ELR (cell line): Measurements from ENCODE around the gene ARID1B.

Source experiments
- DNase-seq: peaks from one replicate; pipeline ENCODE4 v3.0.0-alpha.2; 2015; ENCODE audit warnings: low read depth

The ARID1B gene

DNA sequence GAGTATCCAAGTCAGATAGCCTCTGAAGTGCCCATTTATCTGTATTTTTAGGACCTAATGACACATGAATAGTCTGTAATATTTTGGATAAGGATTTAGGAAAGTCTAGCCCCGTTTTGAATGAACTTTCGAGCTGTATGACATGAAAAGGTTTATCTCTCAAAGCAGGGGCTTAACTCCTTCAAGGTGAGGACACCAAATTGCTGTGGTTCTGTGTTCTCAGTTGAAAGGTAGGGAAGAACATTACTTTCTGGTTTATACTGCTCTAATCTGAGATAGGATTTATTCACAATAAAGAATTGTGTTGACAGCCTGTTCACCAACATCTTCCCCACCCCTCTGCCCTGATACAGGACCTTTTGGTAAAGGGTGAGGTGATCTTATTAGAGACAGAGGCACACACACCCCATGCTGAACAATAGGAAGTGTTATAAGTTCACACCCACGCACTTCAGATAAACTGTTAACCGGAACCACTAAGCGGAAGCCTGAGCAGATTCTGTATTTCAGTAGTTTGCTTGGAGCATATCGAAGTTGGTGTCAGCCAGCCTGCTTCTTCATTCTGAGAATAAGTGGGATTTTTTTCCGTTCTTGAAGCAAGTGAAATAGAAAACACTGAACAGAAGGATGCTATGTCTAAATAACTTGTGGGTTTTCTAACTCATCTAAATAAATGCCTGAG, 322.9 kb downstream of the ARID1B start:
- DNase-seq = no peak

DNA sequence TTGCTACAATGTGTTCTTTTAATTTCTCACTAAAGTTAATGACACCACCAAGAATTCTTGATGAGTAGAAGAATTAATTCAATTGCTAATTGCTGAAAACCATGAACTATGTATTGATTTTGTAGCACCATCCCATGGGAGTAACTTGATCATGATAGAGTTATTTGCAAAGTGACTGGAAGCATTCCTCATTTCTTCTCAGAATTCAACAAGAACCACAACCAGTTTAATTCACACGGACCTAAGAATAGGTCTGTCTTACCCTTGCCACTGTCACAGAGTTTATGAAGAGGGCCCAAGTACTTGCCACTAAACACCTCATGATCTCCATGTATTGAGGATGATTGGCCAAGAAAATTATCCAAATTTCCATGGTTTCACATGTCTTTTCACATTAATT, 324.0 kb downstream of the ARID1B start:
- DNase-seq = no peak

DNA sequence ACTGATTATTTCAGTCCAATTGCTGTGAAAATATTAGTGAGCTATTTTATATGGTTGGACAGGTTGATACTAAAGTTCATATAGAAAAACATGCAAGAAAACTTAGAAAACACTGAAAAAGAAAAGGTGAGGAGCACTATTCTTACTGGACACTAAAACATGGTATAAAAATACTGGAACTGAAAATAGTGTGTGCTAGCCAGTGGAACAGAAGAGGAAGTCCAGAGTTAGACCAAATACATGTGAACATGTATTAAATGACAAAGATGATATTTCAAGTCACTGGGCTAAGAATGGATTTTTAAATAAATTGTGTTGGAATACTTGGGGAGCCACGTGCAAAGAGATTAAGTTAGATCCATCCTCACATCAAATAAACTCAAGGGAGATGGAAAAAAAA, 327.6 kb downstream of the ARID1B start:
- DNase-seq = no peak

GRCh38 chr6:157106487-157106886, 329.3 kb downstream of the ARID1B start:
- peak; percentile 87 for DNase-seq

DNA sequence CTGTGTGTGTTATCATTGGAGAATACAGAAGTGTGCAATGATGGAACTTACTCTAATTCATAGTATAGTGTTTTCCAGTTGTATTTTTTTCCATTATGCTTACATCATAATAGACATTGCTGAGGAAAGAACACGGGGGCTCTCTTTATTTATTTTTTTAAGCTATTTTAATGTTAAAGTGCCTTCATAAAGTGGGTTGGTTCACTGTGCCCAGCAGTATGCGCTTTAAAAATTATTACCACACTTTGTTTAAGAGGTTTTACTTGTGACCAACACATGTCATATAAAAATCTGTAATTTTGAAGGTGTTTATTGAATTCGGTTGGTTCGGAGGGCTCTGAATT, 330.4 kb downstream of the ARID1B start:
- no peak for DNase-seq

GRCh38 chr6:157107915-157108651, 330.9 kb downstream of the ARID1B start:
- peak; percentile 96 for DNase-seq

DNA sequence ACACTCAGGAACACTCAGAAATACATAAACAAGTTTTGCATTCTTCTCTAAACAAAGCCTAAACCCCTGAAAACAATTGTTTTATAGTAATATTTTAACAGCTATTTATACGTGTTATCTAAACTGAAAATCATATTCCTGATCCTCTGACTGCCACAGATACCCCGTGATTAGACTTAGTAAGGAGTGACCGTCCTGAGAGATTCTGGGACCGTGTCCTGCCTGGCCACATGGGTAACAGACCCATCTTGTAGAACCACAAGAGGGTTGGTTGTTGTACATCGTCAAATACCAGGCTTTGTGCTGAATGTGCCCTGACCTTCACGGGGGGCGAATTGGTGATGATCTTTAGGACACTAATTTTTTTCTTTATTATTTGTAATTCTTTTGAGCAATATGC, 331.7 kb downstream of the ARID1B start:
- DNase-seq = no peak

- peak; percentile 45 for DNase-seq
Measured at GRCh38 chr6:157110607-157111006, 333.4 kb downstream of the ARID1B start.

- no peak for DNase-seq
Measured at GRCh38 chr6:157113389-157113788, 336.2 kb downstream of the ARID1B start.

GRCh38 chr6:157116426-157116825, 339.2 kb downstream of the ARID1B start:
- no peak for DNase-seq

DNA sequence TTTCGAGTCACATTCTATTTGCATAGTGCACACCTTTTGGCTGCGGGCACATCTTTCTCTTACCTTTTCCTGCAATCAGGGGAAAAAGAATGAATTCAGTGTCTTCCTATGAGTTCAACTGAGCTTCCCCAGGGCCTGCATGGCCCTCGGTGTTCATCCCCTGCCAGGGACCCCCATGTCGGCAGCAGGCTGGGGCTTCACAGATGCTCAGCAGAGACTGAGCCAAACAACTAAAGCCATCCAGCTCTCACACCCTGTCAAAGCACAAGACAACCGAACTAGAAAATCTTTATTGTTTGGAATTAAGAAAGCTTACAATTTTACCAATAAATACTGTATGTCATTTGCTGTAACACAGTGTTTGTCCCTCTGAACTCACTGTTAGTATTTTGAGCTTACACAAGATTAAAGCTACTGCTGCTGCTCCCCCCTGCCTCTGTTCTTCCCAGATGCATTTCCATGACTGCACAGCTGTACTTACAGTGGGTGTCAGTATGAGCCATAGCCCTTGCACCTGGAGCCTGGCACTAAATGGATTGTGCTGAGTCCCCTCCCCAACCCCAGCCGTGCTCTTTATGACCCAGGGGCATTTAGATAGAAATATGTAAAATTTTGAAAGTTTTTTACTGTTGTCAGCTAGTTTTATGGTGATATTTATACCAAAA, 340.4 kb downstream of the ARID1B start:
- DNase-seq = no peak

DNA sequence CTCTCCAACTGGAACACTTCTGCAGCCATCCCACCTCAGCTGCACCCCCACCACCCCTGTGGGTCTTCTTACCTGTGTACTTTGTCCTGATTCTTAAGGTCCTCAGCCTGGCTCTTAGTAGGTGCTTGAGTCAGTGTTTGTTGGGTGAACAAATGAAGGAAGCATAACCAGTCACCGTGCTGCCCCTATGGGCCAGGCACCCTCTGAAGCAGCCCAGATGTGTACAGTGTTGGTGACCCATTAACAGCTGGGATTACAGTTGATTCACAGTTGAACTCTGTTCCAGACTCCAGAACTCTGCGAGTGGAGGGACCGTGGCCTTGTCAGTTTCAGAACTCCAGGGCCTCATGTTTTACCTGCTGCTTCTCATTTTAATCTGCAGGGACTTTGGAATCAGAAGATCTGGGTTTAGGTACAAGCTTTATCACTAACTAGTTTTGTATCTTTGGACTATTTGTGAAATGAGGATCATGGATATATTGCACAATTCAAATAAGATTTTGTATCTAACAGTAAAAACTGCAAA, 342.4 kb downstream of the ARID1B start:
- no peak for DNase-seq

- no peak for DNase-seq
Measured at GRCh38 chr6:157120534-157121232, 343.5 kb downstream of the ARID1B start.

DNA sequence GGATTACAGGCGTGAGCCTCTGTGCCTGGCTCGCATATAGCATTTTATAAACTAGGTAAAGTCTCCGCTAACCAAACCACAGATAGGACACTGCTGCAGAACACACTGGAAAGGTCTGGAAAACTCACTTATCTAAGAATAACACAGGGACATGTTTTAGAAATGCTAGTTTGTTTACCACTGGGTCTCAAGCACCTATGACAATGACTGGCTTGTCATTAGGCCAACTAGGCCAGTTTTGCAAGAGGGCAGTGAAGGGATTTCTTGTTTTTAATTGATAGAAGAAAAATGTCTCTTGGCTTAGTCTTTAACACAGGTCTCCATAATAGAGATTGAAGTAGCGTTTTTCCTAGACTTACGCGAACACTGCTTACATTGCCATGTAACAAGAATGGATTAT, 344.7 kb downstream of the ARID1B start:
- DNase-seq = no peak

- no peak for DNase-seq
Measured at GRCh38 chr6:157123234-157123633, 346.1 kb downstream of the ARID1B start.

DNA sequence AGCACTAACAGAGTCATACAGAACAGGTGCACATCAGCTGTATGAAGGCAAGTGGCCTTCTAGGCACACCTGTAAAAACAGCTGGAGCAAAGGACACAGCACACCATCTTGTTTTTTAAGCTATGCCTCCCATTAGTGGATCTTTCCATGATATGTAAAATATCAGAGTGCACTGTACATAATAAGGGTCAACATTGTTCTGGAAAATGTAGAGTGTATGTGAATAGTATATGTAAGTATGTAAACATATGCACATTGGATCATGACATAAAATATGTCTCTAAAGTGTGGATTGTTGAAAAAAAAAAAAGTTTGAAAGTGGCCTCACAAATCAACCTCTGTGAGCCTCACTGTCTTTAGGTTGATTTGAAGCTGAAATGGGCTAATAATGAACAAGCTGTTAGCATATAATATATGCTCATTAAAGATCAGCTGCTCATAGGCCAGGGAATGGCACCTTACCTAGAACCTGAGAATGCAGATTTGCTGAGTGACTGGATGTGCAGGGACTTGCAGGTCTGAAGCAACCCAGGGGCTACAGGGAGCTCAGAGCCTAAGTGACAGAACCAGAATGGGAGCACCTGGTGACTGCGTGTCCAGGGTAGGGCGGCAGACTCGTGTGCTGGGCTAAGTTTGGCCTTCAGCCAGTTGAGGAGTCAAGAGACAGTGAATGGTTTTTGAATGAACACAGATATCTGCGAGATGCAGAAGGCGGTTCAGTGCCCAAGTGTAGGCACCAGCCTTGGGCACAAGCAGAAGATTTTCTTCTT, 347.5 kb downstream of the ARID1B start:
- DNase-seq = no peak

- no peak for DNase-seq
Measured at GRCh38 chr6:157125531-157125930, 348.4 kb downstream of the ARID1B start.

DNA sequence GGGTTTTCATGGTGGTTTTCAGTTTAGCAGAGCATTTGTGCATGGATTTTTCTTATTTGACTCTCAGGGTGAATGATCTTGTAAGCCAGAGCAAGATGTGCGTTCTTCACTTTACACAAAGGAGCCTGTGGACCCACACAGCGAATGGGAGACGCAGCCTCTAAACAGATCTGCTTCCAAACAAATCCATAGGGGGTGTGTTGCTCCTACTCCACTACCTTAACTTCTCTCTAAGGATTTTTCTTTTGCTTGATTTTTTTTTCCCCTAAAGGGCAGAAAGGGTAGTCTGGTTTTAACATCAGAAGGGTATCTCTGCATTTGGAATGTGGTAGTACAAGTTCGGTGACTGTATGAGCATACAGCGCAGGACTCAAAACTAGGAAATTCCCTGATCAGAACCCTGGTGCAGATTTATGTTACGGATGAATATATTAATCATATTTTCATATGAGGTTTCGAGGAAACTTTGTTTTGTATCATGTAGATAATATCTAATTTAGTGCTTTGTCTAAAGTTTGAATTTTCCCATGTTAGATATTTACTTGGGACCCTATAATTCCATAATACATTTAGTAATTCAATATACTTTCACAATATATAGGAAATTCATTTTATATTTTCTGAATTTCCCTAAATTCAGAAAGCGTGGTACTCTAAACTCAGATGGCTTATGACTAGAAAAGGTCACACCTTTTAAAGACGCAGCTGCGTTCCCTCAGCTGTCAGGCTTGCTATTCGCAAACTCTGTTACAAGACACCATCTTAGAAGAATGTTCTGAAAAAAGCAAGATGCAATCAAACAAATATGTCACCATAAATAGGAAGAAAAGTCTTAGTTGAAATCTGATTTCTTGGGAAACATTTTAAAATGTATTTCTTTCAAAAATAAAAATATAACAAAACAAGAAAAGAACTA, 349.3 kb downstream of the ARID1B start:
- no peak for DNase-seq

DNA sequence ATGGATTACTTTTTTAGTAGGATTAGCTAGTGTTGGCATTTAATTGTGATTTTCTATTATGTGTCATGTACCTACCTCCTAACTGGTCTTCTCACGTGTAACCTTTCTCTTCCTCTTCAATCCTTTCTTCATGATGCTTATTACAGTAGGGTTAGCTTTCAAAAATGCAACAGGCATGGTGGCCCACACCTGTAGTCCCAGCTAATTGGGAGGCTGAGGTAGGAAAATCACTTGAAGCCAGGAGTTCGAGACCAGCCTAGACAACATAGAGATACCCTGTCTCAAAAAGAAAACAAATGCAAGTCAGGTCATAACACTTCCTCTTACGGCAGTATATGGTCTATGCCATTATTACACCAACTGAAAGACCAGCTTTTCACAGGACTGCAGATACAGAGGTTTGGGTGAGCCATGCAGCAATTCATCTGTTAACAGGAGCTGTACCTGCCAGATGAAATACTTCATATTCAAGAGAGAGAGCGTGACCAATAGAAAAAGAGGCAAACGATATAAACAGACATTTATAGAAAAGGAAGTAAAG, 351.1 kb downstream of the ARID1B start:
- no peak for DNase-seq

DNA sequence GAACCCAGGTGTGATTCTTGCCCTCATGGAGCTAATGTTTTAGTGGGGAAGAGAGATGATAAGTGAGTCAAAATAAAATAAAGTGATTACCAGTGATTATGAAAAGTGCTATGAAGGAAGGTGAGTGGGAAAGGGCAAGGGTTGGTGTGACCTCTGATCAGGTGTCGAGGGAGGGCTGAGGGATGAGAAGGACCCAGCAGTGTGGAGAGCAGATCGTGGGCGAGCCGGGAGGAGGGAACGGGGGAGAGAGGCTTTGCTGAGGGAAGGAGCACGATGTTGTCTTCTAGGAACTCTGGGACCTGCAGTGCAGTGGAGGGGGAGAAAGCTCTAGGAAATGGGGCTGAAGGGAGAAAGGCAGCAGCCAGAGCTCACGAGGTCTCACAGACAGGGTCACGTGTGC, 354.1 kb downstream of the ARID1B start:
- DNase-seq = no peak
